Activated CD8-positive, alpha-beta T cell treated with anti-CD3 and anti-CD28 coated beads, Interleukin-2, amount 10 ng/mL, durations not matched to agents 7 days and 5 days (primary cell): ENCODE results near the gene SCAMP4. TPM values are rescaled to one million over a fixed set of nuclear protein-coding genes. Genes with fewer than 3 reads are reported as not detected.
A peak's percentile ranks its signal among the peaks of the same experiment; 100 is the strongest.

ENCODE experiments used
- ATAC-seq: fragments of 150-1000 bp; cut with Tn5 transposase; one replicate; pipeline ENCODE4 v1.10.0; 2021; ENCODE audit warnings: moderate library complexity
- CTCF ChIA-PET: fragments of 350-600 bp; sonication (Branson Sonifier 250); formaldehyde crosslinking; loops from one replicate; lab custom pipeline; 2021; ENCODE audit warnings: antibody characterized with exemption; lab: Charles Lee
- POLR2A ChIA-PET: fragments of 350-600 bp; sonication (Branson Sonifier 250); formaldehyde crosslinking; loops from one replicate; lab custom pipeline; 2021; ENCODE audit warnings: antibody characterized with exemption; lab: Charles Lee
- DNase-seq: peaks from one replicate; pipeline ENCODE4 v3.0.0-alpha.2; 2020
- H3K27ac Mint-ChIP-seq: one replicate; pipeline ENCODE4 v1.8.0; 2021; ENCODE audit warnings: mild to moderate bottlenecking, mixed read lengths
- H3K27me3 Mint-ChIP-seq: one replicate; pipeline ENCODE4 v1.8.0; 2021; ENCODE audit warnings: low read depth, mixed read lengths
- H3K36me3 Mint-ChIP-seq: one replicate; pipeline ENCODE4 v1.8.0; 2021; ENCODE audit warnings: low read depth, mixed read lengths
- H3K4me1 Mint-ChIP-seq: one replicate; pipeline ENCODE4 v1.8.0; 2021; ENCODE audit warnings: low read depth, mixed read lengths
- H3K4me3 Mint-ChIP-seq: one replicate; pipeline ENCODE4 v1.8.0; 2021; ENCODE audit warnings: mild to moderate bottlenecking, mixed read lengths
- H3K9me3 Mint-ChIP-seq: one replicate; pipeline ENCODE4 v1.8.0; 2022; ENCODE audit warnings: mixed read lengths; ENCODE audit not compliant: insufficient read depth
- total RNA-seq, 2 experiments: library from RNA; stranded (reverse); gene quantifications; one replicate each; pipeline ENCODE4 v1.2.3, GENCODE V29; 2021

SCAMP4 gene
- total RNA-seq, 2 experiments from 2014 or later = 29.9 to 37.2 TPM

GRCh38 chr19:1955171-1956121 is 50.2 kb downstream of the SCAMP4 start:
- Mint-ChIP-seq H3K27me3 (no peaks in the 10 kb centered on the region), H3K9me3 (no peaks in the 10 kb centered on the region), H3K36me3 (peaks cover 10% of the 10 kb centered on the region), H3K27ac (no peak overlapping the region), H3K4me1 (peaks cover 8% of the 10 kb centered on the region), H3K4me3 (no peak overlapping the region)
- ChIA-PET CTCF (no interaction called here), POLR2A (no interaction called here)
- no peak for ATAC-seq
- no peak for DNase-seq

GRCh38 chr19:1956122-1956494 is 50.9 kb downstream of the SCAMP4 start:
- peaks cover 4% of the 10 kb centered on the region for H3K4me1 Mint-ChIP-seq
- ChIA-PET POLR2A (no interaction called here), CTCF (no interaction called here)
- no peaks in the 10 kb centered on the region for H3K9me3 Mint-ChIP-seq
- DNase-seq (no peak), ATAC-seq (no peak)
- no peaks in the 10 kb centered on the region for H3K27me3 Mint-ChIP-seq
- no peak overlapping the region for H3K27ac Mint-ChIP-seq
- peaks cover 7% of the 10 kb centered on the region for H3K36me3 Mint-ChIP-seq
- no peak overlapping the region for H3K4me3 Mint-ChIP-seq

GRCh38 chr19:1956868-1957492 is 51.8 kb downstream of the SCAMP4 start:
- Mint-ChIP-seq H3K36me3 (peaks cover 8% of the 10 kb centered on the region), H3K27ac (no peak overlapping the region), H3K9me3 (no peaks in the 10 kb centered on the region), H3K27me3 (no peaks in the 10 kb centered on the region), H3K4me1 (peaks cover 2% of the 10 kb centered on the region), H3K4me3 (no peak overlapping the region)
- DNase-seq (no peak), ATAC-seq (no peak)
- CTCF ChIA-PET = no interaction called here
- POLR2A ChIA-PET = no interaction called here

- peak; percentile 20 for ATAC-seq
- POLR2A ChIA-PET = no interaction called here
- no peak for DNase-seq
Observed at GRCh38 chr19:1957562-1958248, 52.5 kb downstream of the SCAMP4 start.

GRCh38 chr19:1959928-1960589 is 54.9 kb downstream of the SCAMP4 start:
- ChIA-PET POLR2A (no interaction called here), CTCF (no interaction called here)
- DNase-seq = no peak
- Mint-ChIP-seq H3K27me3 (no peaks in the 10 kb centered on the region), H3K4me1 (peaks cover 2% of the 10 kb centered on the region), H3K27ac (no peak overlapping the region), H3K4me3 (no peak overlapping the region), H3K36me3 (peaks cover 10% of the 10 kb centered on the region), H3K9me3 (no peaks in the 10 kb centered on the region)
- ATAC-seq = no peak

More at GRCh38 chr19:1957562-1958248, 52.5 kb downstream of the SCAMP4 start:
- peaks cover 2% of the 10 kb centered on the region for H3K4me1 Mint-ChIP-seq
- H3K4me3 Mint-ChIP-seq = no peak overlapping the region
- H3K27ac Mint-ChIP-seq = no peak overlapping the region
- H3K9me3 Mint-ChIP-seq = no peaks in the 10 kb centered on the region
- no peaks in the 10 kb centered on the region for H3K27me3 Mint-ChIP-seq
- H3K36me3 Mint-ChIP-seq = peaks cover 7% of the 10 kb centered on the region
- CTCF ChIA-PET = no interaction called here

GRCh38 chr19:1961000-1961883 is 56.0 kb downstream of the SCAMP4 start:
- Mint-ChIP-seq H3K4me3 (no peak overlapping the region), H3K36me3 (peaks cover 13% of the 10 kb centered on the region), H3K9me3 (no peaks in the 10 kb centered on the region), H3K27me3 (no peaks in the 10 kb centered on the region), H3K27ac (no peak overlapping the region), H3K4me1 (peaks cover 7% of the 10 kb centered on the region)
- ATAC-seq (no peak), DNase-seq (no peak)
- POLR2A ChIA-PET = no interaction called here
- CTCF ChIA-PET = no interaction called here

GRCh38 chr19:1962674-1963073 is 57.5 kb downstream of the SCAMP4 start:
- no peak overlapping the region for H3K27ac Mint-ChIP-seq
- no peak overlapping the region for H3K4me3 Mint-ChIP-seq
- H3K27me3 Mint-ChIP-seq = no peaks in the 10 kb centered on the region
- ChIA-PET POLR2A (interaction anchor here (1.1 kb wide), 1 partner anchor 13 kb away, joined by 3 read pairs; no protein-coding TSS in a partner anchor), CTCF (no interaction called here)
- H3K4me1 Mint-ChIP-seq = peaks cover 16% of the 10 kb centered on the region
- DNase-seq = no peak
- no peak for ATAC-seq
- H3K36me3 Mint-ChIP-seq = peaks cover 16% of the 10 kb centered on the region
- H3K9me3 Mint-ChIP-seq = no peaks in the 10 kb centered on the region

GRCh38 chr19:1967087-1967608 is 61.9 kb downstream of the SCAMP4 start:
- Mint-ChIP-seq H3K4me1 (peaks cover 19% of the 10 kb centered on the region), H3K27me3 (no peaks in the 10 kb centered on the region), H3K4me3 (peak overlapping the region; percentile 57), H3K27ac (peak overlapping the region; percentile 87), H3K36me3 (peaks cover 17% of the 10 kb centered on the region), H3K9me3 (no peaks in the 10 kb centered on the region)
- ChIA-PET CTCF (no interaction called here), POLR2A (interaction anchor here (0.6 to 0.8 kb wide), 2 partner anchors 25 to 108 kb away, joined by 3 read pairs; no protein-coding TSS in a partner anchor)
- DNase-seq (peak; percentile 78), ATAC-seq (peak; percentile 77)

GRCh38 chr19:1968279-1969175 is 63.3 kb downstream of the SCAMP4 start:
- H3K4me1 Mint-ChIP-seq = peaks cover 21% of the 10 kb centered on the region
- no peaks in the 10 kb centered on the region for H3K9me3 Mint-ChIP-seq
- CTCF ChIA-PET = no interaction called here
- no peak for ATAC-seq
- no peak overlapping the region for H3K27ac Mint-ChIP-seq
- no peak for DNase-seq
- peaks cover 14% of the 10 kb centered on the region for H3K36me3 Mint-ChIP-seq
- H3K27me3 Mint-ChIP-seq = no peaks in the 10 kb centered on the region
- H3K4me3 Mint-ChIP-seq = no peak overlapping the region
- POLR2A ChIA-PET = no interaction called here
